ENCODE results near the gene TOM1.
"Not testable (repeated sequence)": the region's sequence is repeated elsewhere in the genome, so short reads cannot be mapped to it uniquely, and the experiment has no call there.

TOM1 gene

DNA sequence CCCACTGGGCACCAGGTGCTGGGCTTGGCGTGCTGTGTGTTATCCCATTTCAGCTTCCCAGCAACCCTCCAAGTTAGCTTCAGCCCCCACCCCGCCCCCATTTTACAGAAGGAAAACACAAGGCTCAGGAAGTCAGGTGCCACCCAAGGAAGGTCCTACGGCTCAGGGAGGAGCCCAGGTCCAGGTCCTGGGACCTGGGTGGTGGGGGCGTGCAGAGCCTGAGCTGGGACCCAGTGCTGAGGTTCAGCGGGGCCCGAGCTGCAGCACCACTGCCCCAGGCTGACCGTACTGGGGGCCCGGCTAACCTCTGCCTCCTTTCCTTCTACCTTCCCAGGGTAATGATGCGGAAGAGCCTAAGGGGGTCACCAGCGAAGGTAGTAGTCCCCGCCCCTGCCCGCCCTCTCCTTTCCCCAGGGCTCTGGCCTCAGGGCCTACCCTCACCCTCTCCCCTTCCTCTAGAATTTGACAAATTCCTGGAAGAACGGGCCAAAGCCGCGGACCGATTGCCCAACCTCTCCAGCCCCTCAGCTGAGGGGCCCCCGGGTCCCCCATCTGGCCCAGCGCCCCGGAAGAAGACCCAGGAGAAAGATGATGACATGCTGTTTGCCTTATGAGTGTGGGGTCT, 47.0 kb downstream of the TOM1 start:
- DNase-seq, result no peak

DNA sequence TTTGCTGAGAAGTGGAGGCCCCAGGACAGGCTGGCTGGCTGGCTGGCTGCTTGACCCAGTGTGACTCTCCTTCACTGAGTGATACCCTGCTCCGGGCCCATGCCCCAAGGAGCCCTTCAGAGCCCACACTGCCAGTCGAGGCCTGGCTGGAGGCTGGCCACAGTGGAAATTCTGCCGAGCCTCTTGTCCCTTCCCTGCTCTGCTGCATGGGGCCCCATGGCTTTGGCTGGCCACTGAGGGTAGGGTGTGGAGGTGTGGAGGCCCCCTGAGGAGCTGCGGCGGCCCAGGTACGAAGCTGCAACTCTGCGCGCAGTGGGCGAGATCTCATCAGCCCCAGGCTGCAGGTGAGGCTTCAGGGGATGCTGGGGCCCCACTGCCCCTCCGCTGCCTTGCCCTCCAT, 47.8 kb downstream of the TOM1 start:
- DNase-seq, result no peak

DNA sequence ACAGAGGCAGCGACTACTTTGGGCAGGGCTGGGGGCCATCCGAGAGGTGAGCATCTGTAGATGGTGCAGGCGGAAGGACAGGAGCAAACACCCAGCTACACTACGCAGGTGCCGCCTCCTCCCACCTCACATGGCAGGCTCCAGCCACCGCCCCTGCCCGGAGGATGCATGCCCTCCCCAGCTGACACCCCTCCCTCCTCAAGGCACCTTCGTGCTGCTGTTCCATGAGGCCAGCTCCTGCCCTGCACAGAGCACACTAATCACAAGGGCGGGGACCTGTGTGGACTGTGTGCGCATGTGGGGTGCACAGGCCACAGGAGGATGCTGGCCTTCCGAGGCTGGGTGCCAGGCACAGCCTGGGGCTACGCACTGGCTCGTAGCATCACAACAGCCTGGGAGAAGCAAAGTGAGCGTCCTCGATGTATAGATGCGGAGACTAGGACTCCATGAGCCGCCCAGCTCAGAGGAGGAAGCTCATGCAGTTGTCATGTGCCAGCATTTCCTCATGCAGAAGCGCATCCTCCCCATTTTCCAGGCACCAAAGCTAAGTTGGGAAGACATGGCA, 48.4 kb downstream of the TOM1 start:
- DNase-seq, result no peak

DNA sequence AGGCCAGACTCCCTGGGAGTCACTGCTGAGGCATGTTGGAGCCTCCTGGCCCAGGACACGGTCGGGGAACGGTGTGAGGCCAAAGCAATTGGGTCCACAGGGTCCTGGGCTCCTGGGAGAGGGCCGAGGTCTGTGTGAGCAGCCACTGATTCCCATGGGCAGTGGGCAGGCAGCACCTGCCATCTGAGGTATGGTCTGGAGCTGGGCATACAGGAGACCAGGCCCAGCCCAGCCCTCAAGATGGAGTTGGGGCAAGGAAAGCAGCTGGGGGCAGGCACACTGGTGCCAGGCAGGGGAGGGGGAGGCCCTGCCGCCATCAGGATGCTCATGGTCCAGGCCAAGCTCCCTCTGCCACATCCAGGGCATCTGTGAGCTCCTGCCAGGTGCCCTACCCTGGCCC, 49.0 kb downstream of the TOM1 start:
- DNase-seq, result no peak

DNA sequence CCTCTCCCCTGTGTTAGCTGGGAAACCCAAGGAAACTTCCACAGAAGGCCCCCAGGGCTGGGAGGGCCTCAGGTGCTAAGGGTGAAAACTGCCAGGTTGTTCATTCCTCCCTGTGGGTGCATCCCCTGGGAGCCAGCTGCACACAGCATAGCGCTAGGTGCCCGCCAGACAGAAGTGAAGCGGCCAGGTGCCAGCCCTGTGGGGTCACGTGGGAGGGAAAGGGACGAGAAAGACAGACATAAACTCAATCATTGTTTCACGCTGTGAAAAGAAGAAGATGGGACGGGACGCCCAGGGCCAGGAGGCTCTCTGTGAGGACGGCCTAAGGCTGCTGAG, 49.6 kb downstream of the TOM1 start:
- DNase-seq, result no peak

DNA sequence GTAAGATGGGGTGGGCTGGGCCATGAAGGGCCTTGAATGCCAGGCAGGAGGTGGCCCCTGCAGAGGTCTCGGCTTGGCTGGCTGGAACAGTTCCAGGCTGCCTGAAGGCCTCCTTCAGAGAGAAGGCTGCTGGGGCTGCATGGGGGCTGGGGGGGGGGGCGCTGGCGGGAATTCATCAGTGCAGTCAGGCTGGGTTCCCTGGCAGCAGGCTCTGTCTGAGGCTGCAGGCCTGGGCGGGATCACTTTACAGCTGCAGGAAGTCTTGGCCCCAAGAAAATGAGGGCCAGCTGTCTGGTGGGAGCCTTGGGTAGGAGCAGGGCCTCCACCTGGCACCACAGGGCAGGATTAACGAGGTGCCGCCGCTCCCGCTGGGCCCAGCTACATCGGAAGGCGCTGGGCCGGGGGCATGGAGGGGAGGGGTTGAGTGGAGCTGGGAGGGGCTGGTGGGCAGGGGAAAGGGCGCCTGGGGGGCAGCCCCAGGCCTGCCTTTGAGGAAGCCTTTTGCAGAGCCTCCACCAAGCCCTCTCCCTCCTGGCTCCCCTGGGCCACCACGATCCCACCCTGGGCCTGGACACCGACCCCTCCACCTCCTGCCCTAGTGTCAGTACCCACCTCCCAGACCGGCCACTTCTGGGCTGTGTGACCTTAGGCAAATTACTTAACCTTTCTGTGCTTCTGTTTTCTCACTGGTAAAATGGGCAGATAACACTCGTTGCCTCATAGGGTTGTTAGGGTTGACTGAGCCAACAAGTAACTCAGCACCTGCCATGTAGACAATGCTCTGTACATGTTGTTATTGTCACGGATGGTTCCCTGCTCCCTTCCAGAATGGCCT, 50.2 kb downstream of the TOM1 start:
- DNase-seq, result no peak

DNA sequence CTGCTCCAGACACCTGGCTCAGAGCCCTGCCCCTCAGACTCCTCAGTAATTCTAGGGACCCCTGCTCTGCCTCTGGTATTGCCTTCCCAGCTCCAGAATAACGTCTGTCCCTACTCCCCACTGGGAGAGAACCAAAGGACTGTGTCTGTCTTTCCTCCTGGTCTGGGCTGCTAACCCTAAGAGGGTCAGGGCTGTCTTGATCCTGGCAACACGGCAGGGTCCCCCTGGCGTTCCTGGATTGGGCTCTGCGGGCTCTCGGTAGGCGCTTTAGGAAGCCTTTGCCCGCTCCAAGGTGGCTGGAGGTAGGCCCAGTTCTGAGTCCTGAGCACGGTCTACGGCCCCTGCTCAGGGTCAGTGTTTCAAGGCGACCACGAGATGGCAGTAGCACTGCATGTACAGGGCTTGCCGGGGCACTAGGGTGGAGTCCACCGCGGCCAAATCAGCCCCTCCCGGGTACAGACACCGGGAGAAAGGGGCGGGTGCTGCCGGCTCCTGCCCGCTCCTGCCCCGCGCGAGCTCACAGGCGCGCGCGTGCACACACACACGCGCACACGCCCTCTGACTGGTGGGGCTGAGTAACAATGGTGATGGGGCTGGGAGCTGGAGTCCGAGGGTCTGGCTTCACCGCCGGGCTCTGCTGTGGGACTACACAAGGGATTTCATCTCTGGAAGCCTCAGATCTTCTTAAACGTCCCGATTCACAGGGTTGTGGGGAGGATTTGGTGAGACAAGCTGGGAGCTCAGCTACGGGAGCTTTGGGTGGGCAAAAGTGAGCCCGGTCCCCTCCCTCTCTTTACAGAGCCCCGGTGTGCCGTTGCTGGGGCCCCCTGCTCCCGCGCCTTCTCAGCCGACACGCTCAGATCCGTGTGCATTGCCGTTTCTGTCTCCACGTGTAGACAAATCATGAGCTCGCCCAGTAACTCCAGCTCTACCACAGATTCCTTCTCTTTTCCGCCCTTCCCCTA, 51.1 kb downstream of the TOM1 start:
- DNase-seq, result peak; percentile 85

DNA sequence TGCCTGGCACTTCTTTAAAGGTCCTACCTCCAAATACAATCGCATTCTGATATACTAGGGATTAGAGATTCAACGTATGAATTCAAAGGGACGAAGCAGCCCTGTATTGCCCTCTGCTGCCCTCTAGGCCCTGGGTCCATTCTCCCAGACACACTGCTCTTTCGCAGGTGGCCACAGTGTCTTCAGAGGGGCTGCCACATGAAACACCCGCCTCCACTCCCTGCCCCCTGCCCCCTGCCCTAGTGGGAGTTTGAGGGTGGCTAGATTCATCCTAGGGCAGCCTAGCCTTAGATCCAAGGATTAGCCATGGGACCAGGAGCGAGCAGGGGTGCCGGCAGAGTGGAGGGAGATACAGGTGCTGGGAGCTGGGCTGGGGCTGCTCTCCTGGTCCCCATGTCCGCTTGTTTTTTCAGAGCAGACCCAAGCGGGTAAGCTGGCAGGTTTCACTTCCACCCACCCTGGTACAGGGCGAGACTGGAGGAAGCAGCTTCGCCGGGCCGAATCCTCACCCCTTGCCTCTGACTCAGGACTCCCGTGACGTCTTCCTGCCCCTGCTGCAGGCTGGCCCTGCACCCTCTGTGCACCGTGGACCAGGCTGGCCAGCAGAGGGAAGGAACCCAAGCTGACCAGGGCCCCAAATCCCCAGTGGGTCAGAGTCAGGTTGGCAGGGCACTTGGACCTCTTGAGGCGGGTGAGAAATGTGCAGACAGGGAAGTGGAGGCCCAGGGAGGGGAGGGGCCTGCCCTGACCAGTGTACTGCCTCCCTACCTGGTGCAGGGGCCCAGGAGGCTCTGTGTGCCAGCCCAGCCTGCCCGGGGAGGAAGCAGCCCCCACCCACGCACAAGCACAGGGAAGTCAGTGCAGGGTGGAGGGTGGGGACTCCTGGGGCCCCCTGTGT, 52.8 kb downstream of the TOM1 start:
- peak; percentile 67 for DNase-seq

DNA sequence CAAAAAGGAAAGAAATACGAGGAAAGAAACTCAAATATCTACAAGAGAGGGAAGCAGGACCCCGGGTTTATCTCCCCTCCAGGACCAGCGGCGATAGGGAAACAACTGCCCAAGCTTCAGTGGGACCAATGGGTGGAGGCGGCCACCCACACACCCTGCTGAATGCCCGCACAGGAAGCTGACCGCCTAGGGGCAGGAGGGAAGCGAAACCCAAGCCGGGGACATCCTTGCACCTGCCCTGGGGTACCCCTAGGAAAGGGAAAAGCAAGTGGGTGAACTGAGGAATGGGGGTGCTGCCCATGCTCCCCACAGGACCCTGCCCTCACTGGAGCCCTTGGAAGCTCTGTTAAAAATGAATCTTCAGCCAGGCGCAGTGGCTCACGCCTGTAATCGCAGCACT, 53.6 kb downstream of the TOM1 start:
- DNase-seq, result no peak

DNA sequence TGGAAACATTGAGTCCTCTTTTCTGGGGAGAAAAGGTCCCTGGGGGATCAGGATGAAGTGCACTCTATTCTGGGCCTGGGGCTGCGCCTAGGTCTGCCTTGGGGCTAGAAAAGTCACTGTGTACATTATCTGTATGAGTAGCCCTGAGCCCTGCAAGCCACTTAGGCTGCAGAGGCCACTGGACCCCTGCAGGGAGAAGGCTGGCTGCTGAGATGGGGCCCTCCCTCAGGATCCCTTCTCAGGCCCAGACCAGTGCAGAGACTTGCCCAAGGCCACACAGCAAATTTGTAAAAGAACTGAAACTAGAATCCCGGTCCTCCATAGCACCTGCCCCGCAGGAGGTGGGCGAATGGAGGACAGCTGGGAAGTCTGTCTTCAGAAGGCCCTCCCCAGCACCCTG, 54.4 kb downstream of the TOM1 start:
- DNase-seq, result no peak

DNA sequence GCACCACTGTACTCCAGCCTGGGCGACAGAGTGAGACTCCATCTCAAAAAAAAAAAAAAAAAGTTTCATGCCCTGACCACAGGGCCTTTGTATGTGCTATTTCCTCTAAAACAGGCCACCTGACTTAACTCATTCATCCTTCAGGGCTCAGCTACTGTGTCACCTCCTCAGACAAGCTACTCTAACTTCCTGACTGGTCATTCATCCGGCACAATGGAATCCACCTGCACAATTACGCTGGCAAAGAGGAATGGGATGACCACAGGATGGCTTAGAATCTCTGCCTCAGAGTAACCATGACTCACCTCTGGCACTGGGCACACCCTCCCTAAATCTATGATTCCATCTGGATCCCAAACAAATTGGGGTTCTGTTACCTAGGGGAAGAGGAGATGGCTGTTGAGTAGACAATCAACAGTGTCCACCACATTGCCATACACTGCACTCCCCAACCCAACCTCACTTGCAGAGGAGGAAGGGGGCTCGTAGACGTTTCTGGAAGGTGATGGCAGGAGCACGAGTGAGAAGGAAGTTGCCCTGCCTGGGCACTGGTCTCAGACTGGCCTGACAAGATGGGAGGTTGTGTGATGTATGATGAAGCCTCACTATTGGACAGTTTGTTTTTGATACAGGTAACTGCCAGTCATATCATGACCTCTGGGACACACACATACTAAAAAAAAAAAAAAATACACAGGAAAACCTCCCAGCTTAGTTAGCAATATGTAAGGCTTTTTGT, 58.4 kb downstream of the TOM1 start:
- no peak for DNase-seq

DNA sequence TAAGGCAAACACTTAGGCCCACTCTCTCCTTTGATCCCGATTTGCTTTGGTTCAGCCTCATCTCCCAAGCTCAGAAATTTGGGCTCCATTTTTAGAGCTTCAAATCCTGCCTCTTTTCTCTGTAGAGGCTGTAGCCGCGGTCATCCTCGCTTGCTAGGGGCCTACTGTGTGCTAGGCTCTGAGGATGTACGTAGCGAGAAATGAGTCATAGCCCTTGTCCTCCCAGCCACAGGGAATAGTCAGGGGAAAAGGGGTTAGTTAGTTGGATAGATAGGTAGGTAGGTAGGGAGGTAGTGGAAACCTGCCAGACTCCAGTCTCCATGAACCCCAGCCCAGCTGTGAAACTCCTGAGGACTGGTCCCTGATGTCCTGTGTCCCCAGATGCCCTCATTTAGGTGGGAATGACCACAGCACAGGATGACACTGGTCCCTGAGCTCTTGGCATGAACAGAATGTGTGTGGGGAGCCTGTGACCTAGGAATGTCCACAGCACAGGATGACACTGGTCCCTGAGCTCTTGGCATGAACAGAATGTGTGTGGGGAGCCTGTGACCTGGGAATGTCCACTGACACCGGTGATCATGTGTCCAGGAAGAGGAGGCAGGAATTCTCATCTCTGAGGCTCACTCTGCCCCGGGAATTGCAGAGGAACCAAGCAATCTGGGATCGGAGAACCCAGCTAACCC, 59.8 kb downstream of the TOM1 start:
- no peak for DNase-seq

DNA sequence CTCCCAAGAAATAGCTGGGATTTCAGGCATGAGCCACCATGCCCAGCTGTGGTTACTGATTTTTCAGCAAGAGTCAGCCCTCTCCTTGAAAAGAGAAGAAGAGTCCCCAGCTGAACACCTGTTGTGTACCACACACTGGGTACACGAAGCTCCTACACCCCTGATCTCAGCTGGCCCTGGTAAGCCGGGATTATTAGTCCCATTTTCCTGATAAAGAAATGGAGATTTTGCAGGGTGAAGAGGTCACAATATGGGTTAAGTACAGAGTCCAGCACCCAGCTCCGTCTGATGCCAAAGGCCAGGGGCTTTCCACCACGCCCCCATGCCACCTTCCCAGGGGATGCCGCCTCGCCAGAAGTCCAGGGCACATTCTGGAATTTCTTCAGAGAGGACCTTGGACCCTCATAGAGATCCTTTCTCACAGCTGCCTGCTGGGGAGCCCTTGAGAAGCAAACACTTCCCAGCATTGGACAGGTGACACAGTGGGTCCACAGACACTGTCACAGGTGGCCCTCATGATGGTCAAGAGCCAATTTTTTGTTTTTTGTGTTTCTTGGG, 61.4 kb downstream of the TOM1 start:
- no peak for DNase-seq

DNA sequence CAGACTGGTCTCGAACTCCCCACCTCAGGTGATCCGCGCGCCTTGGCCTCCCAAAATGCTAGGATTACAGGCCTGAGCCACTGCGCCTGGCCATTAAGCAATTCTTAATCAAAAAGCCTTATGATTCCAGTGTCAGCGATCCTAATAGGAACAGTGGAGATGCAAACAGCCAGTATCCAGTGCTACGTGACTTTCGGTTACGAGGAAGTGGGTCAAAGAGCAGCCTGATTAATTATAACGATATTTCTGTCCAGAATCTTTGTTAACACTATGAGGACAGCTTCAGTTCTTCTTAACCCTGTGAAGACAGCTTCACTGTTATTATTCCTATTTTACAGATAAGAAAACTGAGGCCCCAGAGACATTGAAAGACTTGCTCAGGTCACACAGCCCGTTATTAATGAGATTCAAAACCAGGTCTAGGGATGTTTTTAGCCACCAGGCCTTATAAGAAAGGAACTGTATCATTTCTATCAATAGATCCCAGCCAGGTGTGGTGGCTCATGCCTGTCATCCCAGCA, 63.9 kb downstream of the TOM1 start:
- DNase-seq, result no peak

DNA sequence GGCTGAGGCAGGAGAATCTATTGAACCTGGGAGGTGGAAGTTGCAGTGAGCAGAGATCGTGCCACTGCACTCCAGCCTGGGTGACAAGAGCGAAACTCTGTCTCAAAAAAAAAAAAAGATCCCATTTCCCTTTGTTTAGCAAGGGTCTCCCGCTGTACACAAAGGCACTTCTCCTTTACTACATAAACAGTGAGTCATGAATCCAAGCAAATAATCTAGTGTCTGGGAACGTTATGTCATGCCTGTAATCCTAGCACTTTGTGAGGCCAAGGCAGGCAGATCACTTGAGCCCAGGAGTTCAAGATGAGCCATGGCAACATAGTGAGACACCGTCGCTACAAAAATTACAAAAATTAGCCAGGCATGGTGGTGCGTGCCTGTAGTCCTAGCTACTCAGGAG, 64.5 kb downstream of the TOM1 start:
- not testable (repeated sequence) for DNase-seq

DNA sequence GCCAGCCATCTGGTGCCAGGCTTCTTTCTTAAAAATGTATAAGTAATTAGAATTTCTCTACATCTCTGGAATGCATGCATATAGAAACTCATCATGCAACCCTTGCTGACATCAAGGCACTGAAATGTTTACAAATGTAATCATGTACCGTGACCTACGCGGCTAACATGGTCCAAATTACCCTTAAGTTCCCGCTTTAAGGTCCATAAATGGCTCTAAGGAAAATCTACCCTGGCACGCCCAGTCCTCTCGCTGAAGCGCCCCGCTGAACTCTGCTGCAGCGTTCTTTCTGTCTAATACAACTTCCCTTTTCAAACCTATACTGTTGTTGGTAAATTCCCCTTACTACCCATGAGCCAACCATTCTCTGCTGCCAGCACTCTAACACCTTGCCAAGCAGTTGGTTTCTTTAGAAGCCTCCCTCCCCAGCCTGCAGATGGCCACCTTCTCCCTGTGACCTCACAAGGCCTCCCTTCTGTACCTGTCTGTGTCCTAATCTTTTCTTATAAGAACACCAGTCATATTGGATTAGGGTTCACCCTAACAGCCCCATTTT, 67.7 kb downstream of the TOM1 start:
- DNase-seq, result no peak

DNA sequence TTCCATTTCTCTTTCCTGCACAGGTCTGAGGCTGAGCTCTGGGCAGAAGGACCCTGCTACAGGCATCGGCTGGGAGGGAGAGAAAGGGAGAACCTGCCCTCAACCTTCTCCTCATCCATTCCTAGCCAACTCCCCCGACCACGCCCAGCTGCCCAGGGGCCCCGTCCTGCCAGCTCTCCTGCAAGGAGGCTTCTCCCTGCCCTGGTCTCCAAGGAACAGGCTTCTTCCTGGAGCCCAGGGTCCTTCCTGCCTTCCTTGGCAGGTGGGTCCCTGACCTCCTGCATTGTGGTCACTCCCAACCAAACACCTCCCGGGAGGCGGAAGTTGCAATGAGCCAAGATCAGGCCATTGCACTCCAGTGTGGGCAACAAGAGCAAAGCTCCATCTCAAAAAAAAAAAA, 68.7 kb downstream of the TOM1 start:
- DNase-seq, result no peak

DNA sequence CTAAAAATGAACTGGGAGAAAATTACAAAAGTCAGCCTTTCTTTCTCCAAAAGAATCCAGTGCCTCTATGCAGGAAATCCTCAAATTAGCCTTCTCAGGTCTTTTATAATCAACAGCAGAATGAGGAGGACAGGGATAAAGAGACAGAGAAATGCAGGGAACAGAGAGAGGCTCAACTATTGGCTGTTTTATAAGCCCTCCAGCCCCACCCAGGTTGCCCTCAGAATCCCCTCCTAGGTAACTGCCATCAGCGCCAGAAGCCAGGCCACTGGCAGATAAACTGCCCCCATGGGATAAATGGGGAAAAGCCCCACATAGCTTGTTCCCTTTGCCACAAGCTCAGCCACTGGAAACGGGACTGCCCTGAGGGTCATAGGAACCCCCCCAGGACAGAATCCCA, 70.3 kb downstream of the TOM1 start:
- DNase-seq, result no peak

DNA sequence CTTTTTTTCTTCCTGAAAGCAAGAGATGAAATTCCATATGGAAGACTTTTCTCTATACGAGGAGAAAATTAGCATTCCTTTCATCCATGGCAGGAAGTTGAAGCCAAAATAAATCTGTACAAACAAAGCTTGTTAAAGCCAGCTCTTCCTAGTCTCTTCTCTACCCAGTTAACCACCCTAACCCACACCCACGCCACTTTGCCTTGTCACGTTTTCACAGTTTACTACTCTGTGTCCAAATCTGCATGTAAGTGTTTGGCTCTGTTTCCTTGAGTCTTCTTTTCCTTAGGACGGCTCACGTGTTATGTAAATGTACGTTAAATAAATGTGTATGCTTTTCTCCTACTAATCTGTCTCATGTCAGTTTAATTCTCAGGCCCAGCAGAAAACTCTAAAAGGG, 74.1 kb downstream of the TOM1 start:
- no peak for DNase-seq

DNA sequence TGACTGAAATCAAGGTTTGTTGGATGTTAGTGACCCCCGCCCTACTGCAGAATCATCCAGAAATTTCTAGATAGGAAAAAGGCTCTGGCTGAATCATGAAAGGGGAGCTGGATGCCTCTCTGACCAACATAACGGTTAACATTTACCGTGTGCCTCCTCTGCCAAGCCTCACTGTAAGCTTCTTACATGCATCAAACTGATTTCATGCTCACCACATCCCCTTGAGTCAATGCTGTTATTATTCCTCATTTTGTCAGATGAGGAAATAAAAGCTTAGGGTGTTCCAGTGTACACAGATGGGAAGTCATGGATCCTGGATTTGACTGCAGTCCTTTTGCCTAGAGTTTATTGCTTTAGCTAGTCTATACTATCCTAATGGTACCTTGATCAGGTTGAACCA, 75.3 kb downstream of the TOM1 start:
- no peak for DNase-seq

Data from activated CD4-positive, CD25-positive, alpha-beta regulatory T cell treated with anti-CD3 and anti-CD28 coated beads, Interleukin-2, amount 50 U/mL, for 72 hours (primary cell).